T-helper 22 cell (primary cell): ENCODE results near the gene GCN1.
"Not testable (repeated sequence)": the region's sequence is repeated elsewhere in the genome, so short reads cannot be mapped to it uniquely, and the experiment has no call there.

Experiments used
- DNase-seq: peaks from one replicate; pipeline ENCODE4 v3.0.0-alpha.2; 2020; ENCODE audit warnings: low read depth

GCN1 gene

GRCh38 chr12:120194534-120195395 is at the start of gene GCN1:
Gene GCN1, minus strand, starts transcription at chr12:120194715. Its CDS starts 18 bp downstream, at chr12:120194697.
- DNase-seq, result peak; percentile 74

DNA sequence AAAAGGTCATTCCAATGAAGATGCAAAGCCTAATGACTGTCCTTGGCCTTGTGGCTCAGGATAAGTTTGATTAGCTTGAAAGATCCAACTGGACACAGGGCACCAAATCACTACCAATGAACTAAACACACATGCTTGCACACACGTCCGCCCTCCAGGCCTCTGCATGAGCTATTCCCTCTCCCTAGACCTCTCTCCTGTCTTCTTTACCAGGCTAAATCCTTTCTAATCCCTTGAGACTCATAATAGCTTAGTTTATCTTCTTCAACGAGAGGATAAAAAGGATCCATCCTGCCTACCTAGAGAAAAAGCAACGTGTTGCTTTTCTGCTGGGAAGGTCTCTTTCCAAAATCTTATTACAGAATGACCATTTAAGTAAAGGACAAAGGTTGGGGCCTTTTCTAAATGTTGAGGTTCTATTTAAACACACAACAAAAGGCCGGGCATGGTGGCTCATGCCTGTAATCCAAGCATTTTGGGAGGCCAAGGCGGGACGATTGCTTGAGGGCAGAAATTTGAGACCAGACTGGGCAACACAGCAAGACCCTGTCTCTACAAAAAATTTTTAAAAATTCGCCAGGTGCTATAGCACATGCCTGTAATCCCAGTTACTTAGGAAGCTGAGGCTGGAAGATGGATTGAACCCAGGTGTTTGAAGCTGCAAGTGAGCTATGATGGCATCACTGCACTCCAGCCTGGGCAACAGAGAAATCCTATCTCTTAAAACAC is 48.6 kb upstream of the GCN1 start:
- DNase-seq, result no peak

DNA sequence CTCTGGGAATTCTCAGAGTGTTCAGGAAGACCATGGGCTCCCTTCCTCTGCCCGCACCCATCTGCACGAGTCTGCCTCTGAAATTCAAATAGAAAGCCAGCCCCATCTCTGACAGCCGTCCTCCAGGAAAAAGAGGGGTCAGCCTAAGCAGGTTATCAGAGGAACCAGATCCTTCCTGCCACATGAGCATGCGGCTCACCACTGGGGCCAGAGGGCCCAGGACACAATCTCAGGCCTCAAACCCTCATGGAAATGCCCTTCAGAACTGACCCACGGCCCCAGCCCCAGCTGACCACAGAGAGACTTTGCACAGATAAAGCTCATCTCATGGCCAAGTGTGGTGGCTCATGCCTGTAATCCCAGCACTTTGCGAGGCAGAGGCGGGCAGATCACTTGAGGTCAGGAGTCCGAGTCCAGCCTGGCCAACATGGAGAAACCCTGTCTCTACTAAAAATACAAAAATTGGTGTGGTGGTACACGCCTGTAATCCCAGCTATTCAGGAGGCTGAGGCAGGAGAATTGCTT is 47.8 kb upstream of the GCN1 start:
- DNase-seq, result no peak

DNA sequence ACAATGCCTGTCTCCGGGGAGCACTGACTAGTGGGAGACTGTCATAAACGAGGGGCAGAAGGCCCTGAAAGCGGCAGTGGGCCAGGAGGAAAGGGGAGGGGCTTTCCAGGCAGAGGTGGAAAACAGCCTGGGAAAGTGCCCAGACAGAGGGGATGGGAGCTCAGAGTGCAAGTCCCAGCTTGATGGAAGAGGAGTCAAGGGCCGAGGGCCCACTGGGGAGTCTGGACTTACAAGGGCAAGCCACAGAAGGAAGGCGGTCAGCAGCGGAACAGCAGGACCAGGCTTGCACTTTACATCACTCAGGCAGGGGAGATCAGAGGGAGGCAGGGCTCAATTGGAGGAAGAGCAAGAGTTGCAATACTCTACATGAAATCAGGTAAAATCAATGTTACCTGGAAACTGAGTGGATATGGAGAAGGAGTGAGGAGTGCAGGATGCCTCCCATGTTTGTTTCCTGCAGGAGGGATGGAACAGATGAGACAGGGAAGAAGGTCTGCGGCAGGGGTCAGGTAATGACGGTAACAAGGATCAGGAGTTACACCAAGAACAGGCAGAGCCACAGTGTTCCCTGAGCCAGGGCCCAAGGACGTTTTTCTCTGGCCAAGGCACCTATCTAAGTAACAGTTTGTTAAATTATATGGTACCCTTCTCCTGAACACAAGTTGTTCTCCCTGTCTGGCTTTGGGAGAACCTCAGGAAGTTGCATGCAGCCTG is 47.2 kb upstream of the GCN1 start:
- no peak for DNase-seq

DNA sequence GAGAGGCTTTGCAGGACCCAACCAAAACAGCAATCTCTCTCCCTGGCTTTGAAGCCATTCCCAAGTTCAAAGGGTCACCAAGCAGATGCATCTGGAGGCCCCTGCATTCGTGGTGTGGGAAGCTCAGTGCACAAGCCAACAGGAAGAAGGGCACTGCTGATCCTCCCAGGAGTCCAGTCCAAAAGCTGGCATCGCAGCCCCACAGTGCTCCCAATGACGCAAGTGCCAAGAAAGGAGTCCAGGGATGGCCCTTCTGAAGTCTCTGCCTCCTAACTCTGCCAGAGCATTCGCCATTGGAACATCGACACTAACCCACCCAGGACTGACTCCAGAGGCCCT is 45.9 kb upstream of the GCN1 start:
- DNase-seq, result no peak

GRCh38 chr12:120239776-120240494 is 45.4 kb upstream of the GCN1 start:
- DNase-seq, result no peak

DNA sequence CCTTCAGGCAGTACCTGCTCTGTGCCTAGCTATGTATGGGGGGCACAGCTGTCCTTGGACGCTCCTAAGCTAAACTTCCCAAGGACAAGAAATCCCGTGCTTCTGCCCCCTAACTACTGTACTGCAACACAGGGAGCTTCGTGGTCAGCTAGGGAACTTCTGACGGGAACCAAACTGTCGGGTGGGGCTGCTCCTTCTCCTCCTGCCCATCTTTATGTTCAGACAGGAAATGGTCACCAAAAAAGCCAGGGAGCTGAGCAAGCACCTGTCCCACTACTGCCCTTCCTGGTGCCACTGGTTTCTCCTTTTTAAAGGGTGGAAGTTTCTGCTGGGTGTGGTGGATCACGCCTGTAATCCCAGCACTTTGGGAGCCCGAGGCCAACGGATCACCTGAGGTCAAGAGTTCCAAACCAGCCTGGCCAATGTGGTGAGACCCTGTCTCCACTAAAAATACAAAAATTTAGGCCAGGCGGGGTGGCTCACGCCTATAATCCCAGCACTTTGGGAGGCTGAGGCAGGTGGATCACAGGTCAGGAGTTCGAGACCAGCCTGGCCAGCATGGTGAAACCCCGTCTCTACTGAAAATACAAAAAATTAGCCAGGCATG is 44.4 kb upstream of the GCN1 start:
- no peak for DNase-seq

- DNase-seq, result no peak
Measured at GRCh38 chr12:120238217-120238616, 43.7 kb upstream of the GCN1 start.

DNA sequence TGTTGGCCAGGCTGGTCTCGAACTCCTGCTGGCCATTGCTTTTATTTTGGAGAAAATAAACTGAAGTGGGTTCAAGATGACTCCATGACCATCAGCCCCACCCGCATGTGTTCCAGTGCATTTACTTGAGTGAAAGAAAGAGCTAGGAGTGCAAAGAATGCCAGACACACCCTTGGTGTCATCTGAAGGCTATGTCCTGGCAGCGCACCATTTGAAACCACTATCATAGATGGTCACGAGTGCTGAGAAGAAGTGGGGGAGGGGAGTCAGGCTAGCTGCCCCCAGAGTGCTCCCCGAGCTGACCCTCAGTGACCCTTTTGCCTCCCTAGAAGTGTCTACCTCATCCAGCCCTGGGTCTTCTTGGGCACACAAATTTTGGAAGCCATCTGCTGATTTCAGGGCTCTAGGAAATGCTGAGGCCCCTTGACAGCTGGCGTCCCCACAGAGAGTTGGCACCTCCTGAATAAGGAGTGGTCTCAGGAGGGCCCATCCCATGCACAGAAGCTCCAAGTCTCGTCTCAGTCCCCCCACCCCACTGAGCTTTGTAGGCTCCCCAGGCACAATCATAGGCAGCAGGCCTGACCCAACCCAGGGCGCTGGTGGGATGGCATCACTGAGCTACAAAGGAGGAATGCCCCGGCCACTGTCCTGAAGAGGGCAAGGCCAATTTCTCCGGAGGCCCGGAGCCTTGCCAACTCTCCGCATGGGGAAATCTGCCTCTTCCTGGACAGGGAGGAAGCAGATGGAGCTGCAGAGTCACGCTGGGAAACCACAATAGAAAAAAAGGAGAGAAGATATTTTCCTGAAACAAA is 43.1 kb upstream of the GCN1 start:
- DNase-seq, result no peak

GRCh38 chr12:120236809-120237208 is 42.3 kb upstream of the GCN1 start:
- DNase-seq, result not testable (repeated sequence)

GRCh38 chr12:120235369-120236323 is 41.1 kb upstream of the GCN1 start:
- DNase-seq, result no peak

- no peak for DNase-seq
Measured at GRCh38 chr12:120234643-120235368, 40.3 kb upstream of the GCN1 start.

DNA sequence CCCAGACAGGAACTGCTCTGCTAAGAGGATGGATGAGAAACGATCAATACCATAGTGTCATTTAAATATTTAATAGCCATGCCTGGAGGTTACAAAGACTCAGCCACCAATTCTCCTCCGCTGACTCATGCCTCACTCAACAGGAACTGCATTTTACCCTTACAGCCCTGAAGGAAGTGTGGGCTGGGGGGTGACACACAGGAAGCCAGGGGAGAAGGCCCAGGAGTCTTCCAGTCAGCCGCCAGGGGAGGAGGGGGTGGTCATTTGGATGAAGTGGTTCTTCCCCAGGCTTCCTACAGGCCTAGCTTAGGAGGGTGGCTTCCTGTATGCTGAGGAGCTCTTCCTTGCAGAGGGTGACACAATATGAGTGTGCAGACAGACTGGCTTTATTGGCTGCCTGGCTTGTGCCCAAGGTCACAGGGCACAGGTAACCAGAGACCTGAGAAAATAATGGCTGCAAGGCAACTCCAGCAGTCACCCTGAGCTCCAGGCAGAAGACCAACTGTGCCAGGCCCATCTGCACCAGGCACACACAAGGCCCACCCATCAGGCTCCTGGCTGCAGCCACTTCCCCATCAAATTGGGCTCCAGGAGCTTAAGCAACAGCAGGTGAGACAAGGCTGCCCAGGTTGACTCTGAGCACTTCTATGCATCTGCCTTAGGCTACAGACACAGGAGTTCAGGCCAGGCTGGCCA is 36.9 kb upstream of the GCN1 start:
- peak; percentile 85 for DNase-seq

GRCh38 chr12:120230974-120231315 is 36.4 kb upstream of the GCN1 start:
- DNase-seq, result no peak

DNA sequence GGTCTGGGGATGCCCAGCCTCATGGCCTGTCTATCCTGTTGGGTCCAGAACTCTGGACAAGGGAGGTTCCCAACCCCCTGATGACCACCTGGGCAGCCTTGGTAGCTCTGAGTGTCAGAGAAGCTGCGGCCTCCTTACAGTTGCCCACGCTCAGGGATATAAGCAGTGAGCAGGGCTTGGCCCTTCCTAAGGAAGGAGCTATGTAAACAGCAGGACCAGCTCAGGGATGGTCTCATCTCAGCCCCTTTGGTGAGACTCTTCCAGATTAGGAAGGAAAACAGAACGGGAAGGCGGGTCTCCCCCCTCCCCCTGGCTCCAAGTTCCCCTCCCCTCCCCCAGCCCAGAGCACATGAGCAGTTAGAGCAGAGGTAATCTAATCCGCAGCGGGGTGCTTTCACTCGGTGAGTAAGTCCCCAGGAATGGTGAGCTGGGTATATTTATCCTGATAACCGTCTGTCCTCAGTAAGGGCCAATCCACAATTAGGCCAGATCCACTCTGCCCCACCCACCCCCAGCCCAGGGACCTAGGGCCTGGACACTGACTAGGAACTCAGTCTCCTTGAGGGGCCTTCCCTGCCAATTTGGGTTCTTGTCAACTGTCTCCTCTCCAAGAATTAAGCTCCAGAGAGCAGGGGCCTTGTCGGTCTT is 35.9 kb upstream of the GCN1 start:
- DNase-seq, result no peak

- DNase-seq, result no peak
Measured at GRCh38 chr12:120229487-120230325, 35.2 kb upstream of the GCN1 start.

- DNase-seq, result no peak
Measured at GRCh38 chr12:120229071-120229486, 34.6 kb upstream of the GCN1 start.
